ENCODE measurements around the gene PTPN12. TPM values are rescaled to one million over a fixed set of nuclear protein-coding genes. Genes with fewer than 3 reads are reported as not detected.
A peak's percentile ranks its signal among the peaks of the same experiment; 100 is the strongest.
"Not testable (repeated sequence)": the region's sequence is repeated elsewhere in the genome, so short reads cannot be mapped to it uniquely, and the experiment has no call there.

Gene PTPN12
- total RNA-seq, 1 donor from 2014 or later, result 25.5 TPM

- H3K4me3 ChIP-seq (ENCODE audit: low read depth, low read length), result no peak overlapping the region
- TF ChIP-seq CTCF (conservative IDR thresholded peaks at IDR 0.05; ENCODE audit: low read depth, low read length), result no peak
- DNase-seq (ENCODE audit: low read depth), result no peak
Observed at GRCh38 chr7:77649716-77650349, 112.7 kb downstream of the PTPN12 start.

- peak; percentile 71 for TF ChIP-seq CTCF (conservative IDR thresholded peaks at IDR 0.05; ENCODE audit: low read depth, low read length)
- DNase-seq (ENCODE audit: low read depth), result no peak
- H3K4me3 ChIP-seq (ENCODE audit: low read depth, low read length), result no peak overlapping the region
Observed at GRCh38 chr7:77651575-77652162, 114.6 kb downstream of the PTPN12 start.

- DNase-seq (ENCODE audit: low read depth); H3K4me3 ChIP-seq (ENCODE audit: low read depth, low read length): not testable (repeated sequence)
Observed at GRCh38 chr7:77652826-77653225, 115.7 kb downstream of the PTPN12 start.

GRCh38 chr7:77653572-77653971 lies 116.5 kb downstream of the PTPN12 start:
- no peak overlapping the region for H3K4me3 ChIP-seq (ENCODE audit: low read depth, low read length)
- TF ChIP-seq CTCF (conservative IDR thresholded peaks at IDR 0.05; ENCODE audit: low read depth, low read length), result no peak
- DNase-seq (ENCODE audit: low read depth), result no peak

GRCh38 chr7:77655356-77655755 lies 118.3 kb downstream of the PTPN12 start:
- no peak for TF ChIP-seq CTCF (conservative IDR thresholded peaks at IDR 0.05; ENCODE audit: low read depth, low read length)
- DNase-seq (ENCODE audit: low read depth), result no peak
- no peak overlapping the region for H3K4me3 ChIP-seq (ENCODE audit: low read depth, low read length)

GRCh38 chr7:77655836-77656455 lies 118.9 kb downstream of the PTPN12 start:
- TF ChIP-seq CTCF (conservative IDR thresholded peaks at IDR 0.05; ENCODE audit: low read depth, low read length), result no peak
- no peak for DNase-seq (ENCODE audit: low read depth)
- no peak overlapping the region for H3K4me3 ChIP-seq (ENCODE audit: low read depth, low read length)

- TF ChIP-seq CTCF (conservative IDR thresholded peaks at IDR 0.05; ENCODE audit: low read depth, low read length), result peak; percentile 55
- DNase-seq (ENCODE audit: low read depth), result no peak
- H3K4me3 ChIP-seq (ENCODE audit: low read depth, low read length), result no peak overlapping the region
Observed at GRCh38 chr7:77657427-77658224, 120.5 kb downstream of the PTPN12 start.
